NCI-H2107 treated with DMSO at 0.1 percent for 48 hours (cell line): ENCODE measurements around the gene PIK3CB.
A peak's percentile ranks its signal among the peaks of the same experiment; 100 is the strongest.
"Not testable (repeated sequence)": the region's sequence is repeated elsewhere in the genome, so short reads cannot be mapped to it uniquely, and the experiment has no call there.

Source experiments
- DNase-seq: peaks from one replicate; lab custom pipeline; 2025; ENCODE audit not compliant: unreplicated experiment; lab: John Stamatoyannopoulos, UW

Gene PIK3CB

GRCh38 chr3:138768125-138768524 is 66.6 kb downstream of the PIK3CB start:
- DNase-seq, result no peak

- DNase-seq, result no peak
Measured at GRCh38 chr3:138767498-138768104, 67.1 kb downstream of the PIK3CB start.

GRCh38 chr3:138761002-138761401 is 73.7 kb downstream of the PIK3CB start:
- DNase-seq, result no peak

GRCh38 chr3:138748190-138748589 is 86.5 kb downstream of the PIK3CB start:
- peak; percentile 1 for DNase-seq

GRCh38 chr3:138747225-138747624 is 87.5 kb downstream of the PIK3CB start:
- peak; percentile 43 for DNase-seq

GRCh38 chr3:138740072-138740471 is 94.7 kb downstream of the PIK3CB start:
- DNase-seq, result no peak

- no peak for DNase-seq
Measured at GRCh38 chr3:138732456-138732855, 102.3 kb downstream of the PIK3CB start.

GRCh38 chr3:138726946-138727730 is 107.6 kb downstream of the PIK3CB start:
- DNase-seq, result no peak

- DNase-seq, result not testable (repeated sequence)
Measured at GRCh38 chr3:138726042-138726441, 108.7 kb downstream of the PIK3CB start.

- no peak for DNase-seq
Measured at GRCh38 chr3:138725116-138725515, 109.6 kb downstream of the PIK3CB start.

- no peak for DNase-seq
Measured at GRCh38 chr3:138724443-138724842, 110.3 kb downstream of the PIK3CB start.

- DNase-seq, result no peak
Measured at GRCh38 chr3:138718849-138719248, 115.9 kb downstream of the PIK3CB start.

- no peak for DNase-seq
Measured at GRCh38 chr3:138717348-138717747, 117.4 kb downstream of the PIK3CB start.

GRCh38 chr3:138712086-138712485 is 122.6 kb downstream of the PIK3CB start:
- no peak for DNase-seq

- no peak for DNase-seq
Measured at GRCh38 chr3:138705675-138706074, 129.1 kb downstream of the PIK3CB start.

GRCh38 chr3:138696666-138697370 is 137.9 kb downstream of the PIK3CB start:
- DNase-seq, result no peak

- DNase-seq, result no peak
Measured at GRCh38 chr3:138694287-138695007, 140.3 kb downstream of the PIK3CB start.

GRCh38 chr3:138692152-138692551 is 142.6 kb downstream of the PIK3CB start:
- DNase-seq, result no peak

- no peak for DNase-seq
Measured at GRCh38 chr3:138691351-138691750, 143.4 kb downstream of the PIK3CB start.

GRCh38 chr3:138690036-138690435 is 144.7 kb downstream of the PIK3CB start:
- no peak for DNase-seq

- DNase-seq, result no peak
Measured at GRCh38 chr3:138688871-138689299, 145.8 kb downstream of the PIK3CB start.
